Measurements from ENCODE around the gene ATXN7L2.
A peak's percentile ranks its signal among the peaks of the same experiment; 100 is the strongest.

ATXN7L2 gene

DNA sequence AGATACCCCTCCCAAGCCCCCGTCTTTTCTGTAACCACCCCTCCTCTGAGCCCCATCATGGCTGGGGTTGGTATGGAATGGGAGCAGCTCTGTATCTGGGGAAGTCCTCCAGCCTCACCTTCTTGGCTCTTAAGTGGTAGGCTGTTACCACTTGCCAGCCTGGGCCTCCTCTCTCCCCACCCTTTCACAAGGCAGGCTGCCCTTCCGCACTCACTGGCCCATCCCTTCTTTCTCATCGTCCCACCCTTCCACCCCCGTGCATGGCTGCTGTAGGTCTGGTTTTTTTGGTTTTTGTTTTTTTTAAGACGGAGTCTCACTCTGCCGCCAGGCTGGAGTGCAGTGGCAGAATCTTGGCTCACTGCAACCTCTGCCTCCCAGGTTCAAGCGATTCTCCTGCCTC is 15.4 kb downstream of the ATXN7L2 start:
- Histone ChIP-seq H3K36me3 (ENCODE audit: control insufficient read depth, insufficient read depth, low read length) (peaks cover 21% of the 10 kb centered on the region), H3K27me3 (replicated peaks; ENCODE audit: control insufficient read depth, insufficient read depth, low read length) (no peaks in the 10 kb centered on the region), H3K4me3 (replicated peaks; ENCODE audit: low read depth, low read length) (no peak overlapping the region)
- no peak for DNase-seq (ENCODE audit: extremely low read depth, insufficient read length)
- TF ChIP-seq CTCF (IDR thresholded peaks at IDR 0.05; ENCODE audit: insufficient read depth, low read length, poor library complexity, severe bottlenecking), result no peak

- no peak for DNase-seq (ENCODE audit: extremely low read depth, insufficient read length)
- Histone ChIP-seq H3K27me3 (replicated peaks; ENCODE audit: control insufficient read depth, insufficient read depth, low read length) (no peaks in the 10 kb centered on the region), H3K4me3 (replicated peaks; ENCODE audit: low read depth, low read length) (no peak overlapping the region), H3K36me3 (ENCODE audit: control insufficient read depth, insufficient read depth, low read length) (peaks cover 21% of the 10 kb centered on the region)
- TF ChIP-seq CTCF (IDR thresholded peaks at IDR 0.05; ENCODE audit: insufficient read depth, low read length, poor library complexity, severe bottlenecking), result peak; percentile 65
These were observed 16.2 kb downstream of the ATXN7L2 start for GRCh38 chr1:109499661-109500536.

DNA sequence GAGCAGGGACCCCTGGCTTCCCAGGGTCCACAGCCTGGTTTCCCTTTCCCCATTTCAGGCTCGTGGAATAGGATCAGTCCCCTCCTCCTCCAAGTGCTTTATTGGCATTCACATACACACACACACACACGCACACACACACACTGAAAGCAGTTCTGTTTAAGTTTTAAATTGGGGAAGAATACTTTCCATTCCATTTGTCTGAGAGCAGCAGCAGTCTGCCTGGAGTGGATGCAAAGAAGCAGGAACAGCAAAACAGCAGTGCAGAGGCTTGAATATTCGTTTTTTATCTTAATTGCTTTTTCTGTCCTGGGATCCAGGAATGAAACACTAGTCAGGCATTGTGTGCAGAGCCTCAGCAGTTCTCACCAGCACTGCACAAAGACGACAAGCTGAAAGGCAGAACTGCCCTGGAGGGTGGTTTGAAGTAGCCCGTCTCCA is 17.3 kb downstream of the ATXN7L2 start:
- TF ChIP-seq CTCF (IDR thresholded peaks at IDR 0.05; ENCODE audit: insufficient read depth, low read length, poor library complexity, severe bottlenecking), result no peak
- no peaks in the 10 kb centered on the region for H3K27me3 ChIP-seq (replicated peaks; ENCODE audit: control insufficient read depth, insufficient read depth, low read length)
- no peak overlapping the region for H3K4me3 ChIP-seq (replicated peaks; ENCODE audit: low read depth, low read length)
- peaks cover 16% of the 10 kb centered on the region for H3K36me3 ChIP-seq (ENCODE audit: control insufficient read depth, insufficient read depth, low read length)
- no peak for DNase-seq (ENCODE audit: extremely low read depth, insufficient read length)

DNA sequence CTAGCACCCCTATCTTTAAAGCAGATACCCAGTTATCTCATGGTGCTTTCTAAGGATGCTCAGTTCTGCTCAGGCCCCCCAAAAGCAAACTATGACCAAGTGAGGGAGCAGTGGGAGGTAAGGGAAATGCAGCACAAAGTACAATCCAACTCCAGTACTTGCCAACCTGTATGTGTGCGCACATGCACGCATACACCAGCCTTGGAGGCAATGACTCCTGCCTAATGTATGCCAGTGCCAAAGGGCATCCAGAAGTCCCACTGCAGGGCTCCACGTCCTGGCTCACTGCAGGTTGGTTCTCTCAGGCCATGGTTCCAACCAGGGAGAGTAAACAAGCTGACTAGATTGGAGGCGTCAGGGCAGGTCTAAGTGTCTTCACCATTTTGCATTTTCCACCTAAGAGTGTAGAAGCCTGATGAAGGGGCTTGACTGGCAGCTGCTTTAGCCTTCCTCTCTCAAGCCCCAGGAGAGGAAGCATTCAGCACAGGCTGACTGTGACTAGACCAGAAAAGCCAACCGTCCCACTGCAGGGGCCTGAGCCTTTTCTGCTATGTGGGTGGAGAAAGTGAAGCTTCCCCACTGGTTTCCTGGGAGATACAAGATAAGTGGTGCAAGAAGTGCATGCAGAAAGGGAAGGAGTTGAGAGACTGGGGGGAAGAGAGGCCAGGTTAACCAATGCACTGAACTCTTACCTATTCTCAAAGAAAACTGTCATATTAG is 18.1 kb downstream of the ATXN7L2 start:
- no peak overlapping the region for H3K4me3 ChIP-seq (replicated peaks; ENCODE audit: low read depth, low read length)

DNA sequence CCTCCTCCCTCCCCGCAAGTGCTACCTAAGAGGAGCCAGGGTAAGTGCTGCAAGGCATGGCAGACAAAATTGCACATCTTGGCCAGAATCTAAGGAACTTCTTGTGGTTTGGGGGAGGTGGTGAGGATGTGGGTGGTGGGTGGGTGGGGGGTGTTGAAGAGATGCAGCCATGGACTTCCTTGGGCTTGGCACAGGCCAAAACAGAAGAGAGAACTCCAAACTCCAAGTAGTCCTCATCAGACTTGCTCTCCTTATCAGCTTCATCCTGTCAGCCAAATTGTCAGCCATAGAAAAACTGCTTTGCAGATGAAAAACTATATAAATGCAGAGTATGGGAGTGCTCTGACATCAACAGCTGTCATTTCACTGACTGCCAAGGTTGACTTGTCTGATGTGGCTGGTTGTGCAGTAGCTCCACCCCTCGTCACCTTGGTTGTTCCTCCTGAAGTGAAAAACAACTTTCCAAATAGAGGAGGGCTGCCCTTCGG is 18.7 kb downstream of the ATXN7L2 start:
- H3K27me3 ChIP-seq (replicated peaks; ENCODE audit: control insufficient read depth, insufficient read depth, low read length), result no peaks in the 10 kb centered on the region
- H3K4me3 ChIP-seq (replicated peaks; ENCODE audit: low read depth, low read length), result no peak overlapping the region
- no peak for DNase-seq (ENCODE audit: extremely low read depth, insufficient read length)
- no peak for TF ChIP-seq CTCF (IDR thresholded peaks at IDR 0.05; ENCODE audit: insufficient read depth, low read length, poor library complexity, severe bottlenecking)
- peaks cover 7% of the 10 kb centered on the region for H3K36me3 ChIP-seq (ENCODE audit: control insufficient read depth, insufficient read depth, low read length)

More for the DNA sequence above, 18.1 kb downstream of the ATXN7L2 start:
- Histone ChIP-seq H3K27me3 (replicated peaks; ENCODE audit: control insufficient read depth, insufficient read depth, low read length) (no peaks in the 10 kb centered on the region), H3K36me3 (ENCODE audit: control insufficient read depth, insufficient read depth, low read length) (peaks cover 12% of the 10 kb centered on the region)
- DNase-seq (ENCODE audit: extremely low read depth, insufficient read length), result no peak
- TF ChIP-seq CTCF (IDR thresholded peaks at IDR 0.05; ENCODE audit: insufficient read depth, low read length, poor library complexity, severe bottlenecking), result no peak

All from GM06990 (cell line).